Pancreas (tissue), 10 donors: ENCODE measurements around the gene GLT8D1. TPM values are rescaled to one million over a fixed set of nuclear protein-coding genes. Genes with fewer than 3 reads are reported as not detected.

ENCODE experiments used
- ATAC-seq, 4 donors: fragments of 200-7000 bp; cut with Tn5 transposase; one replicate each; pipeline versions ENCODE4 v1.8.0 to v1.9.1; 2020; ENCODE audit warnings: mild to moderate bottlenecking in 4 of 4, moderate library complexity in 4 of 4
- DNase-seq, 6 donors: peaks; one replicate each; pipeline ENCODE4 v3.0.0-alpha.2; 2020
- FAIRE-seq: peaks from 2 replicates; lab custom pipeline; 2012; peaks lifted over from hg19 to GRCh38; lab: Jason Lieb, UNC
- H3K27ac ChIP-seq, 4 donors: fragments of 200-600 bp; sonication (generic); 1 replicate in 3 of 4; 2 replicates in 1 of 4; pipeline versions ENCODE4 v1.5.0 to v1.8.0; 2020
- H3K27me3 ChIP-seq, 4 donors: fragments of 200-600 bp; one replicate each; pipeline ENCODE4 v1.8.0; 2021
- H3K36me3 ChIP-seq, 3 donors: fragments of 200-600 bp; sonication (generic) in 1 of 3; one replicate each; pipeline versions ENCODE4 v1.5.0 to v1.8.0; 2020 to 2021
- H3K4me1 ChIP-seq, 3 donors: fragments of 200-600 bp; one replicate each; pipeline ENCODE4 v1.8.0; 2021
- H3K4me3 ChIP-seq, 4 donors: fragments of 200-600 bp; sonication (generic) in 2 of 4; one replicate each; pipeline versions ENCODE4 v1.5.0 to v1.8.0; 2020 to 2021
- H3K9me3 ChIP-seq, 4 donors: fragments of 200-600 bp; one replicate each; pipeline ENCODE4 v1.8.0; 2021
- CTCF ChIP-seq, 4 donors: fragments of 200-600 bp; sonication (generic) in 3 of 4; IDR thresholded peaks; one replicate each; pipeline versions ENCODE4 v1.5.0 to v1.8.0; 2021; ENCODE audit warnings: antibody characterized with exemption in 4 of 4
- WGBS, 2 donors: extraction: QIAGEN DNeasy Blood & Tissue Kit; methylation state at CpG; one replicate each; pipeline ENCODE4 v1.1.7; 2013; 5-methylcytosine and 5-hydroxymethylcytosine counted together
- intact Hi-C, 3 donors: fragments of 100-400 bp; cut with DNase I; formaldehyde crosslinking; loops; one replicate each; pipeline versions ENCODE4 v1.11.1 to v1.14.2; 2022
- polyA plus RNA-seq, 2 donors: library from polyadenylated mRNA; stranded (reverse); fragments of 200-250 nt; gene quantifications; one replicate each; pipeline ENCODE4 v1.2.3, GENCODE V29; 2013
- total RNA-seq, 6 donors: library from RNA; stranded (reverse); fragmentation: NEBNext Ultra II Directional in 4 of 6; extraction: Animal tissue kit (Norgen Biotek cat#: 25700) in 4 of 6; gene quantifications; one replicate each; pipeline versions ENCODE4 v1.2.1 to v1.2.4, GENCODE V29; 2021 to 2023
- donor health status: healthy with polysubstance abuse.
- donor health status: DM: no; HTN: no; CAD: no; lungs with moderate emphysema.
- donor health status: DM: no; HTN: no; CAD: no.
- donor health status: control.
- donor health status: control.
- donor health status: Bipolar disorder and iron deficiency.
- donor health status: DM: yes; HTN: yes; CAD: no.
- donor health status: DM: no; HTN: no; CAD: no.
- donor health status: DM: no; HTN: no; CAD: no.
- donor health status: DM: yes; HTN: yes; CAD: no.

GLT8D1 gene
- total and polyA plus RNA-seq, 8 donors = 19.0 to 40.7 (median 23.1) TPM

GRCh38 chr3:52684184-52684583, 21.4 kb downstream of the GLT8D1 start:
- no peaks in the 10 kb centered on the region for H3K27me3 ChIP-seq
- H3K4me3 ChIP-seq = peak overlapping the region in 1 of 4 donors; percentile 88
- peaks cover 32 to 58% (median 37%) of the 10 kb centered on the region in 3 donors for H3K4me1 ChIP-seq
- TF ChIP-seq CTCF (IDR thresholded peaks at IDR 0.05) = no peak
- ATAC-seq (no peak), DNase-seq (no peak), FAIRE-seq (no peak)
- intact Hi-C loops = no loop called here
- peaks cover 4 to 18% (median 15%) of the 10 kb centered on the region in 3 donors for H3K36me3 ChIP-seq
- H3K9me3 ChIP-seq = no peaks in the 10 kb centered on the region
- no peak overlapping the region for H3K27ac ChIP-seq
- 11 to 12% methylated on average over 5 of the region's 5 CpGs for WGBS, 2 donors

GRCh38 chr3:52683611-52684010, 22.0 kb downstream of the GLT8D1 start:
- intact Hi-C loops = no loop called here
- DNase-seq = no peak

GRCh38 chr3:52682016-52682415, 23.6 kb downstream of the GLT8D1 start:
- ATAC-seq = peak in 3 of 4 donors; percentile 23 to 34 (median 24)
- Histone ChIP-seq H3K27ac (peak overlapping the region in 2 of 4 donors; percentile 43 to 44), H3K27me3 (no peaks in the 10 kb centered on the region), H3K9me3 (no peaks in the 10 kb centered on the region), H3K36me3 (peaks cover 0 to 14% (median 7%) of the 10 kb centered on the region in 3 donors), H3K4me1 (peaks cover 18 to 42% (median 26%) of the 10 kb centered on the region in 3 donors), H3K4me3 (no peak overlapping the region)
- FAIRE-seq = no peak
- peak in 2 of 6 donors; percentile 17 to 39 for DNase-seq
- intact Hi-C loops = no loop called here
- TF ChIP-seq CTCF (IDR thresholded peaks at IDR 0.05) = no peak

More at GRCh38 chr3:52683611-52684010, 22.0 kb downstream of the GLT8D1 start:
- 53 to 61% methylated on average over 6 of the region's 6 CpGs for WGBS, 2 donors
- H3K4me1 ChIP-seq = peaks cover 32 to 57% (median 39%) of the 10 kb centered on the region in 3 donors
- TF ChIP-seq CTCF (IDR thresholded peaks at IDR 0.05) = no peak
- H3K36me3 ChIP-seq = peaks cover 4 to 12% (median 9%) of the 10 kb centered on the region in 3 donors
- no peak overlapping the region for H3K4me3 ChIP-seq
- FAIRE-seq = no peak
- H3K27me3 ChIP-seq = no peaks in the 10 kb centered on the region
- no peak overlapping the region for H3K27ac ChIP-seq
- H3K9me3 ChIP-seq = no peaks in the 10 kb centered on the region
- no peak for ATAC-seq

GRCh38 chr3:52681596-52681995, 24.0 kb downstream of the GLT8D1 start:
- no peak for DNase-seq
- no peak for ATAC-seq
- peaks cover 0 to 19% (median 7%) of the 10 kb centered on the region in 3 donors for H3K36me3 ChIP-seq
- no peak overlapping the region for H3K4me3 ChIP-seq
- no peaks in the 10 kb centered on the region for H3K9me3 ChIP-seq
- intact Hi-C loops = no loop called here
- H3K27ac ChIP-seq = peak overlapping the region in 2 of 4 donors; percentile 43 to 44
- H3K4me1 ChIP-seq = peaks cover 18 to 39% (median 23%) of the 10 kb centered on the region in 3 donors
- 34 to 51% methylated on average over 3 of the region's 3 CpGs for WGBS, 2 donors
- H3K27me3 ChIP-seq = no peaks in the 10 kb centered on the region
- no peak for TF ChIP-seq CTCF (IDR thresholded peaks at IDR 0.05)
- no peak for FAIRE-seq

- peak overlapping the region in 1 of 4 donors; percentile 55 for H3K27ac ChIP-seq
- ATAC-seq = peak in 1 of 4 donors; percentile 15
- peaks cover 0 to 26% (median 7%) of the 10 kb centered on the region in 3 donors for H3K36me3 ChIP-seq
- H3K9me3 ChIP-seq = no peaks in the 10 kb centered on the region
- H3K4me3 ChIP-seq = no peak overlapping the region
- FAIRE-seq = no peak
- no peaks in the 10 kb centered on the region for H3K27me3 ChIP-seq
- WGBS, 2 donors = 10 to 21% methylated on average over 1 of the region's 1 CpG
- no peak for DNase-seq
- no peak for TF ChIP-seq CTCF (IDR thresholded peaks at IDR 0.05)
- H3K4me1 ChIP-seq = peaks cover 18 to 39% (median 23%) of the 10 kb centered on the region in 3 donors
- intact Hi-C loops = no loop called here
These were observed 25.8 kb downstream of the GLT8D1 start for GRCh38 chr3:52679811-52680210.
